Upper lobe of right lung (tissue), 1 donor: ENCODE data around the gene PUDP. TPM values are rescaled to one million over a fixed set of nuclear protein-coding genes. Genes with fewer than 3 reads are reported as not detected.

Source experiments
- ATAC-seq: fragments of 200-7000 bp; cut with Tn5 transposase; one replicate; pipeline ENCODE4 v1.9.1; 2020; ENCODE audit warnings: mild to moderate bottlenecking, moderate library complexity
- DNase-seq: peaks from one replicate; pipeline ENCODE4 v3.0.0-alpha.2; 2020
- H3K27ac ChIP-seq: fragments of 200-600 bp; one replicate; pipeline ENCODE4 v1.8.0; 2022
- H3K27me3 ChIP-seq: fragments of 200-600 bp; one replicate; pipeline ENCODE4 v1.8.0; 2022; ENCODE audit warnings: mild to moderate bottlenecking
- H3K36me3 ChIP-seq: fragments of 200-600 bp; one replicate; pipeline ENCODE4 v1.8.0; 2022
- H3K4me1 ChIP-seq: fragments of 200-600 bp; one replicate; pipeline ENCODE4 v1.8.0; 2022
- H3K4me3 ChIP-seq: fragments of 200-600 bp; one replicate; pipeline ENCODE4 v1.8.0; 2022; ENCODE audit warnings: mild to moderate bottlenecking
- H3K9me3 ChIP-seq: fragments of 200-600 bp; one replicate; pipeline ENCODE4 v1.8.0; 2022
- CTCF ChIP-seq: fragments of 200-600 bp; IDR thresholded peaks from one replicate; pipeline ENCODE4 v1.8.0; 2022; ENCODE audit warnings: antibody characterized with exemption
- intact Hi-C: fragments of 100-400 bp; cut with DNase I; formaldehyde crosslinking; loops from one replicate; pipeline ENCODE4 v1.11.0; 2022
- total RNA-seq: library from RNA; stranded (reverse); fragmentation: NEBNext Ultra II Directional; extraction: Animal tissue kit (Norgen Biotek cat#: 25700); gene quantifications from one replicate; pipeline ENCODE4 v1.2.1, GENCODE V29; 2021
- donor health status: DM: no; HTN: yes; CAD: no; lungs with severe emphysema.

Gene PUDP
- total RNA-seq, 1 donor from 2014 or later = 17.5 TPM

GRCh38 chrX:7055386-7056137 lies 92.4 kb downstream of the PUDP start:
- TF ChIP-seq CTCF = no peak
- Histone ChIP-seq H3K4me1 (no peaks in the 10 kb centered on the region), H3K36me3 (no peaks in the 10 kb centered on the region), H3K27ac (no peak overlapping the region), H3K4me3 (no peak overlapping the region), H3K9me3 (no peaks in the 10 kb centered on the region), H3K27me3 (no peaks in the 10 kb centered on the region)
- intact Hi-C loops = no loop called here
- peak; percentile 78 for ATAC-seq
- DNase-seq = no peak

GRCh38 chrX:7054219-7055216 lies 93.4 kb downstream of the PUDP start:
- no peak for DNase-seq
- Histone ChIP-seq H3K4me1 (no peaks in the 10 kb centered on the region), H3K27ac (no peak overlapping the region), H3K27me3 (no peaks in the 10 kb centered on the region), H3K4me3 (no peak overlapping the region), H3K9me3 (no peaks in the 10 kb centered on the region), H3K36me3 (no peaks in the 10 kb centered on the region)
- no peak for ATAC-seq
- TF ChIP-seq CTCF = no peak
- intact Hi-C loops = no loop called here

GRCh38 chrX:7052541-7052940 lies 95.4 kb downstream of the PUDP start:
- H3K36me3 ChIP-seq = no peaks in the 10 kb centered on the region
- intact Hi-C loops = no loop called here
- DNase-seq = no peak
- no peak for TF ChIP-seq CTCF
- no peaks in the 10 kb centered on the region for H3K4me1 ChIP-seq
- no peak overlapping the region for H3K27ac ChIP-seq
- no peak overlapping the region for H3K4me3 ChIP-seq
- no peaks in the 10 kb centered on the region for H3K9me3 ChIP-seq
- no peak for ATAC-seq
- H3K27me3 ChIP-seq = no peaks in the 10 kb centered on the region

GRCh38 chrX:7050271-7050670 lies 97.7 kb downstream of the PUDP start:
- H3K27me3 ChIP-seq = no peaks in the 10 kb centered on the region
- no peak for TF ChIP-seq CTCF
- intact Hi-C loops = no loop called here
- no peaks in the 10 kb centered on the region for H3K9me3 ChIP-seq
- H3K4me3 ChIP-seq = no peak overlapping the region
- ATAC-seq (no peak), DNase-seq (no peak)
- no peaks in the 10 kb centered on the region for H3K36me3 ChIP-seq
- H3K27ac ChIP-seq = no peak overlapping the region
- H3K4me1 ChIP-seq = no peaks in the 10 kb centered on the region

GRCh38 chrX:7047951-7048350 lies 100.0 kb downstream of the PUDP start:
- intact Hi-C loops = no loop called here
- no peaks in the 10 kb centered on the region for H3K4me1 ChIP-seq
- no peak for TF ChIP-seq CTCF
- H3K4me3 ChIP-seq = no peak overlapping the region
- no peaks in the 10 kb centered on the region for H3K36me3 ChIP-seq
- no peaks in the 10 kb centered on the region for H3K27me3 ChIP-seq
- ATAC-seq (no peak), DNase-seq (no peak)
- no peak overlapping the region for H3K27ac ChIP-seq
- no peaks in the 10 kb centered on the region for H3K9me3 ChIP-seq
